ENCODE data around the gene SFXN3.

- TF ChIP-seq, protein P1, sequence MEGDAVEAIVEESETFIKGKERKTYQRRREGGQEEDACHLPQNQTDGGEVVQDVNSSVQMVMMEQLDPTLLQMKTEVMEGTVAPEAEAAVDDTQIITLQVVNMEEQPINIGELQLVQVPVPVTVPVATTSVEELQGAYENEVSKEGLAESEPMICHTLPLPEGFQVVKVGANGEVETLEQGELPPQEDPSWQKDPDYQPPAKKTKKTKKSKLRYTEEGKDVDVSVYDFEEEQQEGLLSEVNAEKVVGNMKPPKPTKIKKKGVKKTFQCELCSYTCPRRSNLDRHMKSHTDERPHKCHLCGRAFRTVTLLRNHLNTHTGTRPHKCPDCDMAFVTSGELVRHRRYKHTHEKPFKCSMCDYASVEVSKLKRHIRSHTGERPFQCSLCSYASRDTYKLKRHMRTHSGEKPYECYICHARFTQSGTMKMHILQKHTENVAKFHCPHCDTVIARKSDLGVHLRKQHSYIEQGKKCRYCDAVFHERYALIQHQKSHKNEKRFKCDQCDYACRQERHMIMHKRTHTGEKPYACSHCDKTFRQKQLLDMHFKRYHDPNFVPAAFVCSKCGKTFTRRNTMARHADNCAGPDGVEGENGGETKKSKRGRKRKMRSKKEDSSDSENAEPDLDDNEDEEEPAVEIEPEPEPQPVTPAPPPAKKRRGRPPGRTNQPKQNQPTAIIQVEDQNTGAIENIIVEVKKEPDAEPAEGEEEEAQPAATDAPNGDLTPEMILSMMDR (conservative IDR thresholded peaks at IDR 0.05; ENCODE audit: low read depth, low read length), result no peak
- TF ChIP-seq EZH2 (IDR thresholded peaks at IDR 0.05; ENCODE audit: borderline replicate concordance, low read depth, low read length, poor library complexity, severe bottlenecking), result no peak
These were observed 21.3 kb downstream of the SFXN3 start for GRCh38 chr10:101052285-101052684.

Measured in A673 (cell line).